HG03196 (cell line): ENCODE measurements around the gene NFATC4.

ENCODE experiments used
- ATAC-seq: cut with Tn5 transposase; IDR thresholded peaks from one replicate; pipeline ENCODE4 v1.9.1; 2021; ENCODE audit not compliant: unreplicated experiment

The NFATC4 gene

GRCh38 chr14:24427537-24428508 is 59.8 kb downstream of the NFATC4 start:
- ATAC-seq, result no peak

- no peak for ATAC-seq
These were observed 60.8 kb downstream of the NFATC4 start for GRCh38 chr14:24428628-24429394.
